GM13977 (cell line): ENCODE measurements around the gene PSMG2.
A peak's percentile ranks its signal among the peaks of the same experiment; 100 is the strongest.

Experiments used
- DNase-seq: peaks from one replicate; pipeline ENCODE4 v3.0.0; 2012; ENCODE audit warnings: low spot score
- CTCF ChIP-seq: IDR thresholded peaks from 2 replicates; pipeline ENCODE4 v1.5.1; 2012; ENCODE audit warnings: mild to moderate bottlenecking, control low read depth; ENCODE audit not compliant: insufficient read depth; ENCODE audit errors: extremely low read depth, missing control alignments
- in situ Hi-C: fragments of 300-500 bp; cut with MboI; formaldehyde crosslinking; loops from one replicate; pipeline ENCODE4 v1.12.0; 2022; ENCODE audit warnings: low sequenced_read_pairs, low pct_unique_long_range_greater_than_20kb, mixed read lengths, inconsistent platforms; ENCODE audit not compliant: unreplicated experiment

PSMG2 gene

DNA sequence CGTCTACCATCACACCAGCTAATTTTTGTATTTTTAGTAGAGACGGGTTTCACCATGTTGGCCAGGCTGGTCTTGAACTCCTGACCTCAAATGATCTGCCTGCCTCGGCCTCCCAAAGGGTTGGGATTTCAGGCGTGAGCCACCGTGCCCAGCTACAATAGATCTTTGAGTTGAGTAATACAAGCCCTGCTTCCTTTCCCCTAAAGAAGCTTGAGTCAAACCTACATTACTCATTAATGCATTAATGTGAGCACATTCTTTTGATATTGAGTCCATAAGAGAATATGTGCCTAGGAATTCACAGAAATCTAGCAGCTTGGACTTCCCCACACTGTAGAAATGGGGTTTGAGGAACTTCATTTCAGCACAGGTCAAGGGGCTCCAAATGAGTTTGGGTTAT lies 39.6 kb downstream of the PSMG2 start:
- in situ Hi-C loops, result loop anchor here (25.0 kb wide), 1 partner anchor 420 kb away; no protein-coding TSS in a partner anchor
- no peak for TF ChIP-seq CTCF
- no peak for DNase-seq

DNA sequence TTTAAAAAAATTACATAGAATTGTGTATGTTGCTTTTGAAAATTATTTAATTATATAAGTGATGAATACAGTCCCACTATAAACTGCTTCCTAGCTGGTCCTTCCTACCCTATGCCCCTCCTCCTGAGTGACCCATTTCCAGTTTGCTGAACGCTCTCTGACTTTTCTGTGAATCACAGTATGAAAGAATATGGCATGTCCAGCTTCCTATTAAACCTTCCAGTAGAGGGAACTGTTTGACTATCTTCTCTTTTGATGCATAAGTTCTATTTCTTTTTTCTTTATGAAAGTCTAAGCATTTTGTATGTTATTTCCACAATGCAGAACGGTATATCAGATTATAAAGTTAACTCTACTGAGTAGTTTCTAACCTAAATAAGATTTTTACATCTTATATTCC lies 41.3 kb downstream of the PSMG2 start:
- in situ Hi-C loops, result loop anchor here (25.0 kb wide), 1 partner anchor 418 kb away; no protein-coding TSS in a partner anchor
- peak; percentile 53 for TF ChIP-seq CTCF
- DNase-seq, result peak; percentile 69

- no peak for TF ChIP-seq CTCF
- DNase-seq, result no peak
- in situ Hi-C loops, result loop anchor here (25.0 kb wide), 1 partner anchor 417 kb away; no protein-coding TSS in a partner anchor
Measured at GRCh38 chr18:12745095-12745795, 42.4 kb downstream of the PSMG2 start.

GRCh38 chr18:12747530-12748315 lies 44.9 kb downstream of the PSMG2 start:
- no peak for TF ChIP-seq CTCF
- in situ Hi-C loops, result loop anchor here (25.0 kb wide), 1 partner anchor 415 kb away; no protein-coding TSS in a partner anchor
- DNase-seq, result no peak

DNA sequence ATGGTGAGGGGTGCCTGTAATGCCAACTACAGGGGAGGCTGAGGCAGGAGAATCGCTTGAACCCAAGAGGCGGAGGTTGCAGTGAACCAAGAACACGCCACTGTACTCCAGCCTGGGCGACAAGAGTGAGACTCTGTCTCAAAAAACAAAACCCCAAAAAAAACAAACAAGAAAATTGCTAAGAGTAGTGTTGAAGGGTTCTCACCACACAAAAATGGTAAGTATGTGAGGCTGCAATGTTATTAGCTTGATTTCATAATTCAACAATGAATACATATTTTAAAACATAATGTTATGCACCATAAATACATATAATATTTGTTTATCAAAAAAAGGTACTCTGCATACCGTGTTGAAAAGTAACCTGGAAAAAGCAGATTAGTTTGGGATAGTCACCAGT lies 45.8 kb downstream of the PSMG2 start:
- DNase-seq, result no peak
- in situ Hi-C loops, result loop anchor here (25.0 kb wide), 1 partner anchor 414 kb away; no protein-coding TSS in a partner anchor
- TF ChIP-seq CTCF, result no peak

- no peak for TF ChIP-seq CTCF
- in situ Hi-C loops, result loop anchor here (25.0 kb wide), 1 partner anchor 413 kb away; no protein-coding TSS in a partner anchor
- DNase-seq, result peak; percentile 4
Measured at GRCh38 chr18:12749121-12749520, 46.3 kb downstream of the PSMG2 start.
